Calu3 (cell line): ENCODE measurements around the gene ZNF470. TPM values are rescaled to one million over a fixed set of nuclear protein-coding genes. Genes with fewer than 3 reads are reported as not detected.

Experiments used
- BruUV-seq: library from RNA; stranded (reverse); fragments of 400-500 nt; replicated peaks from 2 replicates; lab custom pipeline; 2021; lab: Mats Ljungman, UMichigan
- CTCF ChIA-PET: fragments of 300-600 bp; sonication (Branson Sonifier 250); formaldehyde crosslinking; loops from one replicate; lab custom pipeline; 2022; ENCODE audit warnings: antibody characterized with exemption; lab: Charles Lee
- DNase-seq: peaks from one replicate; pipeline ENCODE4 v3.0.0; 2022
- H3K27ac Mint-ChIP-seq: one replicate; pipeline ENCODE4 v1.8.0; 2022; ENCODE audit warnings: mixed read lengths; ENCODE audit not compliant: unreplicated experiment
- H3K27me3 Mint-ChIP-seq: one replicate; pipeline ENCODE4 v1.8.0; 2022; ENCODE audit warnings: mixed read lengths; ENCODE audit not compliant: unreplicated experiment
- H3K36me3 Mint-ChIP-seq: one replicate; pipeline ENCODE4 v1.8.0; 2022; ENCODE audit warnings: mild to moderate bottlenecking, moderate library complexity, mixed read lengths; ENCODE audit not compliant: insufficient read depth, unreplicated experiment
- H3K4me1 Mint-ChIP-seq: one replicate; pipeline ENCODE4 v1.8.0; 2022; ENCODE audit warnings: mild to moderate bottlenecking, low read depth, mixed read lengths; ENCODE audit not compliant: unreplicated experiment
- H3K4me3 Mint-ChIP-seq: one replicate; pipeline ENCODE4 v1.8.0; 2022; ENCODE audit warnings: mild to moderate bottlenecking, low read depth, moderate library complexity, mixed read lengths; ENCODE audit not compliant: unreplicated experiment
- H3K9me3 Mint-ChIP-seq: one replicate; pipeline ENCODE4 v1.8.0; 2022; ENCODE audit warnings: low read depth, mixed read lengths; ENCODE audit not compliant: unreplicated experiment
- CTCF ChIP-seq: fragments of 200-600 bp; IDR thresholded peaks from one replicate; pipeline ENCODE4 v1.8.0; 2022; ENCODE audit warnings: antibody characterized with exemption; ENCODE audit not compliant: unreplicated experiment
- intact Hi-C: fragments of 100-400 bp; cut with micrococcal nuclease; formaldehyde crosslinking; loops from one replicate; pipeline ENCODE4 v1.10.0; 2022; ENCODE audit not compliant: unreplicated experiment
- total RNA-seq: library from RNA; stranded (reverse); gene quantifications from 2 replicates; pipeline ENCODE4 v1.2.3, GENCODE V29; 2022

The ZNF470 gene
- total RNA-seq, 1 experiment from 2014 or later: 0.68 TPM

- no peaks in the 10 kb centered on the region for H3K27me3 Mint-ChIP-seq
- no TSS peak for BruUV-seq
- peaks cover 9% of the 10 kb centered on the region for H3K36me3 Mint-ChIP-seq
- no peak overlapping the region for H3K27ac Mint-ChIP-seq
- H3K9me3 Mint-ChIP-seq: peaks cover 20% of the 10 kb centered on the region
- CTCF ChIA-PET: no interaction called here
- intact Hi-C loops: no loop called here
- H3K4me3 Mint-ChIP-seq: no peak overlapping the region
- no peak for DNase-seq
- no peak for TF ChIP-seq CTCF
- H3K4me1 Mint-ChIP-seq: no peaks in the 10 kb centered on the region
These were observed 58.4 kb downstream of the ZNF470 start for GRCh38 chr19:56625708-56626107.

GRCh38 chr19:56633021-56633420 lies 65.8 kb downstream of the ZNF470 start:
- Mint-ChIP-seq H3K9me3 (peaks cover 20% of the 10 kb centered on the region), H3K4me3 (no peak overlapping the region), H3K36me3 (peaks cover 9% of the 10 kb centered on the region), H3K4me1 (no peaks in the 10 kb centered on the region), H3K27me3 (no peaks in the 10 kb centered on the region), H3K27ac (no peak overlapping the region)
- CTCF ChIA-PET: no interaction called here
- no peak for TF ChIP-seq CTCF
- DNase-seq: no peak
- intact Hi-C loops: no loop called here
- no TSS peak for BruUV-seq

- H3K27me3 Mint-ChIP-seq: no peaks in the 10 kb centered on the region
- no peak for TF ChIP-seq CTCF
- no peaks in the 10 kb centered on the region for H3K36me3 Mint-ChIP-seq
- intact Hi-C loops: no loop called here
- no peaks in the 10 kb centered on the region for H3K4me1 Mint-ChIP-seq
- H3K4me3 Mint-ChIP-seq: no peak overlapping the region
- BruUV-seq: no TSS peak
- no peak overlapping the region for H3K27ac Mint-ChIP-seq
- CTCF ChIA-PET: no interaction called here
- H3K9me3 Mint-ChIP-seq: peaks cover 29% of the 10 kb centered on the region
- DNase-seq: no peak
These were observed 70.8 kb downstream of the ZNF470 start for GRCh38 chr19:56637976-56638555.

Other genes with a start within 250 kb of the ZNF470 start
- gene ZNF582, start 173.9 kb upstream of the ZNF470 start, total RNA-seq: 1.5 and 1.7 TPM in 2 replicates
- 2.3 and 3.8 TPM in 2 replicates for gene ZNF583, start 163.1 kb upstream of the ZNF470 start, total RNA-seq
- not detected in 2 replicates for gene ZNF667, start 90.1 kb upstream of the ZNF470 start, total RNA-seq
- 0.07 TPM in 1 of 2 replicates, not detected in the other for gene ZNF471, start 59.6 kb upstream of the ZNF470 start, total RNA-seq
- not detected in 2 replicates for gene ZFP28, start 28.5 kb upstream of the ZNF470 start, total RNA-seq
- gene ZNF71, start 27.8 kb downstream of the ZNF470 start, total RNA-seq: 1.7 and 1.8 TPM in 2 replicates
- gene SMIM17, start 75.7 kb downstream of the ZNF470 start, total RNA-seq: not detected in 2 replicates
- gene ZNF835, start 104.3 kb downstream of the ZNF470 start, total RNA-seq: not detected in 2 replicates